K562 (cell line): ENCODE measurements around the gene ZNF124. TPM values are rescaled to one million over a fixed set of nuclear protein-coding genes. Genes with fewer than 3 reads are reported as not detected.
"Not testable (repeated sequence)": the region's sequence is repeated elsewhere in the genome, so short reads cannot be mapped to it uniquely, and the experiment has no call there.

Experiments used
- ATAC-seq: fragments of 200-7000 bp; cut with Tn5 transposase; 3 replicates; pipeline ENCODE4 v1.9.1; 2020; ENCODE audit warnings: moderate library complexity
- BruUV-seq: library from RNA; stranded (reverse); fragments of 400-500 nt; replicated peaks from 2 replicates; lab custom pipeline; 2021; lab: Mats Ljungman, UMichigan
- CTCF ChIA-PET: fragments of 300-600 bp; formaldehyde crosslinking; extraction: SDS; loops from one replicate; lab custom pipeline; 2021; ENCODE audit warnings: low intra/inter-chr PET ratio; lab: Yijun Ruan, JAX
- POLR2A ChIA-PET: fragments of 300-600, 350-650 bp; sonication (Branson Sonifier 250); formaldehyde crosslinking; extraction: SDS; loops from one replicate; lab custom pipeline; 2021; ENCODE audit warnings: antibody characterized with exemption, inconsistent platforms; lab: Yijun Ruan, JAX
- DNase-seq, 4 experiments: peaks; one replicate each; pipeline versions ENCODE4 v3.0.0 to v3.0.0-alpha.2; 2011 to 2018; ENCODE audit warnings: low spot score in 3 of 4, mixed read lengths in 3 of 4; ENCODE audit errors: extremely low read depth in 1 of 4
- FAIRE-seq: peaks from 2 replicates; lab custom pipeline; 2011; peaks lifted over from hg19 to GRCh38; lab: Jason Lieb, UNC
- H2AFZ ChIP-seq: 2 replicates; pipeline ENCODE4 v1.6.0; 2011; ENCODE audit warnings: low read depth, low read length, control low read depth, inconsistent platforms
- H3K27ac ChIP-seq: fragments of 200-600 bp; 3 replicates; pipeline ENCODE4 v1.8.0; 2011; ENCODE audit warnings: low read depth, mild to moderate bottlenecking, control low read depth, inconsistent platforms, low read length, moderate library complexity, mixed read lengths; ENCODE audit errors: extremely low read depth
- H3K27me3 ChIP-seq, 2 experiments: fragments of 300-600 bp in 1 of 2; 2 replicates in 1 of 2; 3 replicates in 1 of 2; pipeline versions ENCODE4 v1.6.0 to v1.8.0; 2011; ENCODE audit warnings: inconsistent platforms in 2 of 2, low read length in 2 of 2, mild to moderate bottlenecking in 1 of 2, mixed read lengths in 1 of 2, moderate library complexity in 1 of 2; ENCODE audit not compliant: control insufficient read depth in 2 of 2, insufficient read depth in 2 of 2
- H3K36me3 ChIP-seq: fragments of 300-600 bp; 3 replicates; pipeline ENCODE4 v1.8.0; 2011; ENCODE audit warnings: mild to moderate bottlenecking, low read length, inconsistent platforms; ENCODE audit not compliant: control insufficient read depth, insufficient read depth
- H3K4me1 ChIP-seq, 2 experiments: fragments of 200-600 bp in 1 of 2; replicated peaks in 1 of 2; 2 replicates in 1 of 2; 3 replicates in 1 of 2; pipeline versions ENCODE4 v1.5.1 to v1.8.0; 2011; ENCODE audit warnings: inconsistent platforms in 2 of 2, low read length in 2 of 2, mild to moderate bottlenecking in 1 of 2, mixed read lengths in 1 of 2, moderate library complexity in 1 of 2; ENCODE audit not compliant: control insufficient read depth in 2 of 2, insufficient read depth in 2 of 2
- H3K4me2 ChIP-seq: 2 replicates; pipeline ENCODE4 v1.6.1; 2011; ENCODE audit warnings: low read length, control low read depth, inconsistent platforms, mixed read lengths; ENCODE audit not compliant: insufficient read depth
- H3K4me3 ChIP-seq: fragments of 200-600 bp; sonication (generic), shearing (Covaris generic); 2 replicates; pipeline ENCODE4 v1.5.1; 2016; ENCODE audit warnings: control low read depth, inconsistent platforms
- H3K79me2 ChIP-seq: fragments of 200-600 bp; 3 replicates; pipeline ENCODE4 v1.8.0; 2011; ENCODE audit warnings: low read length, inconsistent platforms; ENCODE audit not compliant: control insufficient read depth, insufficient read depth
- H3K9ac ChIP-seq, 2 experiments: 2 replicates each; pipeline versions ENCODE4 v1.6.0 to v1.6.1; 2011; ENCODE audit warnings: low read depth in 2 of 2, low read length in 2 of 2, control low read depth in 1 of 2, inconsistent platforms in 1 of 2, mild to moderate bottlenecking in 1 of 2, mixed read lengths in 1 of 2; ENCODE audit not compliant: insufficient read depth in 1 of 2
- H3K9me1 ChIP-seq: one replicate; pipeline ENCODE4 v1.6.0; 2011; ENCODE audit warnings: inconsistent platforms, mild to moderate bottlenecking, low read length, moderate library complexity; ENCODE audit not compliant: control insufficient read depth, insufficient read depth
- H3K9me3 ChIP-seq: replicated peaks from 2 replicates; pipeline ENCODE4 v1.5.1; 2011; ENCODE audit warnings: low read depth, low read length, inconsistent platforms; ENCODE audit not compliant: control insufficient read depth, insufficient read depth
- H4K20me1 ChIP-seq: replicated peaks from 2 replicates; pipeline ENCODE4 v1.6.1; 2011; ENCODE audit warnings: low read length, inconsistent platforms, mixed read lengths; ENCODE audit not compliant: control insufficient read depth, insufficient read depth
- E2F3 ChIP-seq: fragments of 250-450 bp; sonication (Bioruptor Pico); IDR thresholded peaks from 2 replicates; pipeline ENCODE4 v1.4.0; 2020; ENCODE audit warnings: mild to moderate bottlenecking
- L3MBTL2 ChIP-seq: fragments of 450-650 bp; IDR thresholded peaks from 2 replicates; pipeline ENCODE4 v1.6.1; 2016; ENCODE audit warnings: mild to moderate bottlenecking, moderate library complexity
- NR4A1 ChIP-seq, 2 experiments: fragments of 250-450 bp in 1 of 2; fragments of 450-650 bp in 1 of 2; sonication (Bioruptor Pico) in 1 of 2; IDR thresholded peaks; 2 replicates each; pipeline versions ENCODE4 v1.4.0 to v1.6.1; 2016 to 2020; ENCODE audit warnings: mild to moderate bottlenecking in 2 of 2, missing compliant biosample characterization in 1 of 2, missing genetic modification characterization in 1 of 2, moderate library complexity in 1 of 2
- U2AF1 ChIP-seq: fragments of 200-400 bp; formaldehyde crosslinking; optimal IDR thresholded peaks from 2 replicates; pipeline ENCODE3; 2017; ENCODE audit warnings: mild to moderate bottlenecking, low read depth, low read length, moderate library complexity
- ZNF197 ChIP-seq: fragments of 200-800 bp; sonication (Bioruptor generic); IDR thresholded peaks from 2 replicates; pipeline ENCODE4 v1.6.1; 2016; ENCODE audit warnings: low read depth, missing genetic modification characterization, missing compliant biosample characterization
- ZNF77 ChIP-seq: fragments of 250-450 bp; sonication (Bioruptor Pico); IDR thresholded peaks from 2 replicates; pipeline ENCODE4 v1.5.0; 2020
- ZNF780A ChIP-seq: fragments of 250-450 bp; sonication (Bioruptor Pico); IDR thresholded peaks from 2 replicates; pipeline ENCODE4 v1.5.0; 2021; ENCODE audit warnings: mild to moderate bottlenecking
- ZNF830 ChIP-seq: fragments of 250-450 bp; sonication (Bioruptor Pico); IDR thresholded peaks from 2 replicates; pipeline ENCODE4 v1.5.0; 2021; ENCODE audit warnings: mild to moderate bottlenecking
- WGBS: fragments of 100-300 bp; shearing (Covaris generic); methylation state at CpG from one replicate; pipeline ENCODE4 v1.1.6; 2016; ENCODE audit warnings: low coverage, mixed read lengths; ENCODE audit not compliant: insufficient coverage; ENCODE audit errors: missing lambda C conversion rate; 5-methylcytosine and 5-hydroxymethylcytosine counted together
- in situ Hi-C: fragments of 300-500 bp; cut with MboI; formaldehyde crosslinking; loops from 4 replicates; pipeline ENCODE4 v1.15.0; 2018; ENCODE audit warnings: inconsistent platforms, mixed read lengths
- intact Hi-C: fragments of 100-400 bp; cut with micrococcal nuclease; formaldehyde crosslinking; loops from 2 replicates; pipeline ENCODE4 v1.14.2; 2022
- polyA plus RNA-seq, 8 experiments: library from polyadenylated mRNA; depleted of rRNA in 4 of 8; stranded (reverse) in 5 of 8; unstranded in 3 of 8; fragments of >200 nt; fragmentation: Nextera tagmentation in 2 of 8; fragmentation: Illumina TruSeq in 1 of 8; extraction: Ambion mirVana in 2 of 8; extraction: Trizol in 1 of 8; gene quantifications; 2 replicates each; pipeline versions ENCODE4 v1.2.1 to v1.2.3, GENCODE V29; 2011 to 2014; ENCODE audit warnings: inconsistent platforms in 1 of 8, missing spikeins in 1 of 8
- total RNA-seq, 7 experiments: library from RNA; depleted of rRNA in 6 of 7; stranded (reverse); fragments of >200 nt in 6 of 7; fragmentation: Illumina TruSeq in 2 of 7; extraction: Trizol in 2 of 7; gene quantifications; 2 replicates each; pipeline versions ENCODE4 v1.2.1 to v1.2.3, GENCODE V29; 2011 to 2021; ENCODE audit warnings: low replicate concordance in 1 of 7

ZNF124 gene
- total and polyA plus RNA-seq, 9 of the 15 experiments (the other 6 are each of a cell fraction or from before 2014, with no cell fraction given): 7.6 to 71.5 (median 20.2) TPM

GRCh38 chr1:247172996-247173395 lies 1.2 kb upstream of the ZNF124 start:
- Histone ChIP-seq H3K9me1 (no peaks in the 10 kb centered on the region), H4K20me1 (no peaks in the 10 kb centered on the region), H3K27ac (no peak overlapping the region), H2AFZ (peak overlapping the region; percentile 5; the same call in 1 of the 2 replicates), H3K4me2 (no peak overlapping the region), H3K79me2 (peaks cover 15% of the 10 kb centered on the region), H3K27me3 (peaks cover 0 to 5% of the 10 kb centered on the region in 2 experiments; a peak in 1 of 5 replicates), H3K9ac (no peak overlapping the region), H3K36me3 (peaks cover 10% of the 10 kb centered on the region), H3K4me3 (no peak overlapping the region), H3K9me3 (no peaks in the 10 kb centered on the region; the same call in 1 of the 2 replicates)
- POLR2A ChIA-PET: no interaction called here
- in situ Hi-C loops (loop anchor here (5.0 kb wide), 1 partner anchor 46 kb away; no protein-coding TSS in a partner anchor), intact Hi-C loops (no loop called here)
- WGBS: 48% methylated on average over 4 of the region's 4 CpGs
- FAIRE-seq (no peak), DNase-seq (no peak)
- BruUV-seq: no TSS peak
- TF ChIP-seq L3MBTL2 (no peak), ZNF197 (CRISPR knock-in tag) (no peak), U2AF1 (no peak), ZNF830 (CRISPR knock-in tag) (no peak), NR4A1 (CRISPR knock-in tag; IDR thresholded peaks at IDR 0.05) (no peak), NR4A1 (tag; IDR thresholded peaks at IDR 0.05) (no peak), E2F3 (no peak), ZNF77 (CRISPR knock-in tag) (no peak), ZNF780A (CRISPR knock-in tag) (no peak)
- TF ChIP-seq, all 486 proteins: peak for 0
- no peak for ATAC-seq
- CTCF ChIA-PET: no interaction called here
- H3K4me1 ChIP-seq: no peaks in the 10 kb centered on the region; a peak in 1 of 5 replicates

- POLR2A ChIA-PET, H2AFZ ChIP-seq, H3K27me3 ChIP-seq, FAIRE-seq, H3K4me2 ChIP-seq, H3K27ac ChIP-seq, CTCF ChIA-PET, H3K4me1 ChIP-seq, DNase-seq, H3K9me1 ChIP-seq, H3K9ac ChIP-seq, H4K20me1 ChIP-seq, intact Hi-C loops, H3K4me3 ChIP-seq, H3K9me3 ChIP-seq: not testable (repeated sequence)
- peaks cover 30% of the 10 kb centered on the region for H3K79me2 ChIP-seq
- peaks cover 23% of the 10 kb centered on the region for H3K36me3 ChIP-seq
- ATAC-seq: peak; percentile 83
- in situ Hi-C loops: loop anchor here (5.0 kb wide), 1 partner anchor 44 kb away; no protein-coding TSS in a partner anchor
- WGBS: no CpG with 5 or more reads among the region's 46 CpGs
- BruUV-seq: TSS peak; percentile 67
Measured at GRCh38 chr1:247171443-247171842, 377 bp downstream of the ZNF124 start.
